DMS 273 (cell line): ENCODE data around the gene JPH3.

Experiments
- DNase-seq: peaks from one replicate; lab custom pipeline; 2025; ENCODE audit not compliant: unreplicated experiment; lab: John Stamatoyannopoulos, UW

JPH3 gene

GRCh38 chr16:87692756-87693155, 90.4 kb downstream of the JPH3 start:
- DNase-seq = peak; percentile 29

GRCh38 chr16:87693827-87694226, 91.5 kb downstream of the JPH3 start:
- DNase-seq = no peak

- no peak for DNase-seq
Observed at GRCh38 chr16:87694441-87695125, 92.3 kb downstream of the JPH3 start.

- DNase-seq = no peak
Observed at GRCh38 chr16:87695534-87695933, 93.2 kb downstream of the JPH3 start.

GRCh38 chr16:87696726-87697125, 94.4 kb downstream of the JPH3 start:
- DNase-seq = peak; percentile 23

GRCh38 chr16:87697256-87697655, 94.9 kb downstream of the JPH3 start:
- no peak for DNase-seq

- DNase-seq = no peak
Observed at GRCh38 chr16:87697792-87698191, 95.5 kb downstream of the JPH3 start.

- DNase-seq = no peak
Observed at GRCh38 chr16:87698241-87698640, 95.9 kb downstream of the JPH3 start.

- DNase-seq = no peak
Observed at GRCh38 chr16:87698676-87699199, 96.4 kb downstream of the JPH3 start.

GRCh38 chr16:87700406-87701077, 98.2 kb downstream of the JPH3 start:
- DNase-seq = no peak

- DNase-seq = no peak
Observed at GRCh38 chr16:87701078-87701460, 98.8 kb downstream of the JPH3 start.

GRCh38 chr16:87701505-87701921, 99.2 kb downstream of the JPH3 start:
- DNase-seq = peak; percentile 45

GRCh38 chr16:87702325-87702811, 100.1 kb downstream of the JPH3 start:
- peak; percentile 46 for DNase-seq

GRCh38 chr16:87703071-87703470, 100.8 kb downstream of the JPH3 start:
- DNase-seq = no peak

- DNase-seq = no peak
Observed at GRCh38 chr16:87703835-87704375, 101.6 kb downstream of the JPH3 start.

GRCh38 chr16:87704754-87705353, 102.5 kb downstream of the JPH3 start:
- no peak for DNase-seq

GRCh38 chr16:87705771-87706277, 103.5 kb downstream of the JPH3 start:
- DNase-seq = no peak

GRCh38 chr16:87706278-87707000, 104.1 kb downstream of the JPH3 start:
- DNase-seq = no peak

- no peak for DNase-seq
Observed at GRCh38 chr16:87707097-87707496, 104.8 kb downstream of the JPH3 start.

GRCh38 chr16:87707714-87708580, 105.6 kb downstream of the JPH3 start:
- DNase-seq = no peak
